Measurements from ENCODE around the gene SPAAR.
"Not testable (repeated sequence)": the region's sequence is repeated elsewhere in the genome, so short reads cannot be mapped to it uniquely, and the experiment has no call there.

The SPAAR gene, protein sequence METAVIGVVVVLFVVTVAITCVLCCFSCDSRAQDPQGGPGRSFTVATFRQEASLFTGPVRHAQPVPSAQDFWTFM
- 0 to 0.09 reads per million in 2 experiments for total RNA-seq

DNA sequence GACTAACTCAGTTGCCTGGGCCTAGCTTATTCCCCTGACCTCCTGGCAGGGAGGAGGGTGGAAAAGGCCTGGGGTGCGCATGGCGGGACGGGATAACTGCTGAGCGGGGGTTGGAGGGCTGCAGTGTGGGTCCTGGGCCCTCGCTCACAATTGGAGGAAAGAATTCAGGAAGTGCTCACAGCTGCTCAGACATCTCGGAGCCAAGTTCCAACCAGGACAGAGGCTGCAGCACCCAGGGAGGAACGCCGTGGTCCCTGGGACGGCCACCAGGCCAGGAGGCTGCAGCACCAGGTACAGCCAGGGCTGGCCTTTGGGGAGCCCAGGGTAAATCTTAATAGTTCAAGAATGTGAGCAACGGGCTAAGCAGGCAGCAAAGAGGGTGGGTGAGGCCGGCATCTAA is at the start of gene SPAAR:
Gene SPAAR (plus strand): TSS at position 217 of the 400 bp plus-strand sequence. CDS start 974 bp downstream, outside the sequence.
- DNase-seq (ENCODE audit: low read depth): no peak

GRCh38 chr9:35859990-35860339 is 49.3 kb upstream of the SPAAR start:
- no peak for DNase-seq (ENCODE audit: low read depth)

DNA sequence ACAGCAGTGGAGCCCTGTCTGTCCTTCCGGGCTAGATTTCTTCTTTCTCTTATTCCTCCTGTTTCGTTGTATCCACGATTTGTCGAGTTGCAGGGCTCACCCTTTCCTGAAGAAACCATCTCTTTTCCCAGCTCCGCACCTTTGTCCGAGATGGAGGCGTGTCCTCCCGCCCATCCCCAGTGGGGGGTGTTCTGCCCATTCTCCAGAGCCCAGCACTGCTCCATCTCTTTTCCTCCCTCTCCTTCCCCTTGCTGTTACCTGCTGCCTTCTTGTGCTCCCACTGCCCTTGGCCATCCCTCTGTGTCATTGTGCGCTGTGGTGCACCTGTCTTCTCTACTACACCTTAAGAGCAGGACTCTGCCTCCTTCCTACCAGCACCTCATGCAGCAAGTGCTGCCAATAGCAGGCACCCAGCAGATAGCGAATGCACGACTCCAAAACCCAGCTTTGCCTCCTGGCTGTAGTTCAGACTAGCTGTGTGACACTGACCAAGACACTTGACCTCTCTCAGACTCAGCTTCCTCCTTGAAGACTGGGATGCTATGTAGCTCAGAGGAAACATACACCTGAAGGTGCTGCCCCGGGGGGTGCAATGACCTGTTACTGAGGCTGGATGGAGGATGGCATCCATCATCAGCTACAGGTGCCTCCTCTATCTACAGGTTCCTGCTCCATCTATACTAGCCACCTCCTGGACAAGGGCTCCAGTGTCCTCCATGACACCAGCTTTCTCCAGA is 48.0 kb upstream of the SPAAR start:
- no peak for DNase-seq (ENCODE audit: low read depth)

GRCh38 chr9:35862328-35862727 is 47.0 kb upstream of the SPAAR start:
- no peak for DNase-seq (ENCODE audit: low read depth)

DNA sequence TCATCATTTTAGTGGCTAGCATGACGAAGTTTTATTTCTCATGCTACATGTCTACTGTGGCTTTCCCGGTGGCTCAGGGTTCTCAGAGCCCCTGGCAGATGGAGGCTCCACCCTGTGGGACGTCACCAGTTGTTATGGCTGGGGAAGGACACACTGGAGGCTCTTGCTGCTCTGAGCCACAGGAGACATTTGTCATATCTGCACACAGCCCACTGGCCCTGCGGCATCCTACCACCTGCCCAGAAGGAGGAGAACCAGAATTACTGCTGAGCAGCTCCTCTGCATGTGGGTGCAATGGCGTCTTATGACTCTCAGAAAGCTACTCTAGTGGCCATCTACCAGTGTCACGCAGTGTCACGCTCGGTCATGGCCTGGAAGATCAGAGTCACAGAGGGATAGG is 45.7 kb upstream of the SPAAR start:
- DNase-seq (ENCODE audit: low read depth): no peak

DNA sequence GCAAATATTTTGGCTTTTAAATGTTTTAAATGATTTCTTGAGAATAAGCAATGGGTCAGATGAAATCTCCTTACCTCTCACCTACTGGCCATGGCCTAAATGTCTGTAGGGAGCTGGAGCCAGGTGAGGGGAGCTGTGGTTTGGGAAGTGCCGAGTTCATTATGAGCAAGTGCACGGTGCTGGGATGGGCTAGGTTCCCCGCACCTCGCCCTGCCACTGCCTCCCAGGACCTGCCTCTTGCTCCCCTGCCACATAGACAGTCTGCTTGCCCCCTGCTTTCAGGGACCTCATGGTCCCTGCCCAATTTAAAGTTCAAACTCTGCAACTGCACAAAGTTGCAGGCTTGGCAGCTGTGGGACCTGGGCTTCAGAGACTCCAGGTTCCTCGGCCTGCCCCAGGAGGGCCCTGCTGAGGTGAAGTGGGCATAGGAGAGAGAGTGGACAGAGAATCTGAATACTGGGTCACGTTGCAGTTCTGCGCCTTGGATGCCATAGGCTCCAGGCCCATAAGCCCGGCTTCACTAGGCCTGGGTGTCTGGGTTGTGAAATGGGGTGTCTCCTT is 44.5 kb upstream of the SPAAR start:
- DNase-seq (ENCODE audit: low read depth): no peak

GRCh38 chr9:35867538-35867937 is 41.8 kb upstream of the SPAAR start:
- no peak for DNase-seq (ENCODE audit: low read depth)

DNA sequence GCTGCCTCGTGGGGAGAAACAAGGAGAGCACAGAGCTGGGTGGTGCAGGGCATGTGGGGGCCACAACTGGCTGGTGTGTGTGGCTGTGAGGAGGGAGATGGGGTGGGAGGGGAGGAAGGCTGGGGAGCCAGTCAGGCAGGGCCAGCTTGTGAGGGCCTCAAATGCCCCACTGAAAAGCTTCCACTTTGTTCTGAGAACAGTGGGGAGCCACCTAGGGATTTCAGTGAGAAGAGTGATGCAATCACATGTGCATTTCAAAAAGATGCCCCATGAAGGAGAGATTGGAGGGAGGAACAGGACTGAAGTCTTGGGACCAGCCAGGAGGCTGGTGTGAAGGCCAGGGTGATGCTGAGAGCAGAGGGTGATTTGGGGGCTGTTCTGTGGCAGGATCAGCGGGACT is 40.4 kb upstream of the SPAAR start:
- no peak for DNase-seq (ENCODE audit: low read depth)

- DNase-seq (ENCODE audit: low read depth): no peak
These were observed 39.6 kb upstream of the SPAAR start for GRCh38 chr9:35869621-35870216.

- no peak for DNase-seq (ENCODE audit: low read depth)
These were observed 38.9 kb upstream of the SPAAR start, which contains the start of gene OR13J1 for GRCh38 chr9:35870351-35870923. OR13J1 (minus strand) TSS chr9:35870401; CDS start chr9:35870401, 0 bp downstream.

DNA sequence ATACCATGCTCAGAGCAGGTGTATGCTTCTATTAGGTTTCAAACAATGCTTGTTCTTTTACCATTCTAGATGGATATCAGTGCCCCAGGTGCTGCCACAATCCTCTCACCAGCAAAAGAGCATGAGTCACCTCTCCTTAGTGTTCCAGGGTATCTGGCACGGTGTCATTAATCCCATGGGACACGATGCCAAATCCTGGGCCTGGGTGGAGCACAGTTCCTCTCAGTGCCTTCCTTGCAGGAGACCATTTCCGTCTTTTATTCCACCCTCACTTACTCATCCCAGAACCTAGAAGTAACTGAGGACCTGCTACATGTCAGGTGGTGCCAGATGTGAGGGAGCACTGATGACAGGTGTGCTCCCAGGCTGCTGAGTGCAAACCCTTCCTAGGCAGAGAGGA is 37.7 kb upstream of the SPAAR start:
- no peak for DNase-seq (ENCODE audit: low read depth)

DNA sequence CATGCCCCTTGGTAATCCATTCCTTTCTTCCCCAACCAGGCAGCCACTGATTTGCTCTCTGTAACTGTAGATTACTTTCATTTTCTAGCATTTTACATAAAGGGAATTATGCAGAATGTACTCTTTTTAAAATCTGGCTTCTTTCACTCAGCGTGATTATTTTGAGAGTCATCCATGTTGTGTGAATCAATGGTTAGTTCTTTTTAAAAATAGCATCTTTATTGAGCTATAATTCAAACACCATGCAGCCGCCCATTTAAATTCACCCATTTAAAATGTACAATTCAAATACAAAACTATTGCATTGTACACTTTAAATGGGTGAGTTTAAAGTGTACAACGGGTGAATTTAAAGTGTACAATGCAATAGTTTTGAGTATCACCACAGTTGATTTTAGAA is 36.8 kb upstream of the SPAAR start:
- DNase-seq (ENCODE audit: low read depth): no peak

GRCh38 chr9:35882263-35882848 is 26.9 kb upstream of the SPAAR start:
- peak; percentile 72 for DNase-seq (ENCODE audit: low read depth)

DNA sequence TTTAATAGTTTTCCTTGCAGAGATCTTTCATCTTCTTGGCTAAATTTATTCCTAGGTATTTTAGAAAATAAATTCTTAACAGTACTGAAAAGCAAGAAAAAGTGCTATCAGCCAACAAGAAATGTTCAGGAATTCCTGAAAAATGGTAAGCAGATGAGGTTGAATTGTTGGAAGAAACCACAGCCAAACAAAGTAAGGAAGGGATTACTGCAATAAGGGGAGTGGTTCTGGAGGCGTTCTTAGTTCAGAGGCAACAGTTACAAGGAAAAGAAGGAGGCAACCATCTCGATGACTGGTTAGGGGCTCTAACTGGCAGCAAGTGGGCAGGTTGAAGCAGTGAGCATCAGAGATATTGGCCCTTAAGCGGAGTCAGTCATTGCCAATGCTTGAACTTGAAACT is 26.3 kb upstream of the SPAAR start:
- no peak for DNase-seq (ENCODE audit: low read depth)

DNA sequence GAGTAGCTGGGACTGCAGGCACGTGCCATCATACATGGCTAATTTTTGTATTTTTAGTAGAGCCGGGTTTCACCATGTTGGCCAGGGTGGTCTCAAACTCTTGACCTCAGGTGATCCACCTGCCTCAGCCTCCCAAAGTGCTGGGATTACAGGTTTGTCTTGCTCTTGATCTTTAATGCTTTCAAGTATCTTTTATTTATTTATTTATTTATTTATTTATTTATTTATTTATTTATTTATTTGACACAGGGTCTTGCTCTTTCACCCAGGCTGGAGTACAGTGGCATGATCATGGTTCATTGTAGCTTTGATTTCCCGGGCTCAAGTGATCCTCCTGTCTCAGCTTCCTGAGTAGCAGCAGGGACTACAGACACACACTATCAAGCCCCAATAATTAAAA is 24.4 kb upstream of the SPAAR start:
- DNase-seq (ENCODE audit: low read depth): not testable (repeated sequence)

- no peak for DNase-seq (ENCODE audit: low read depth)
These were observed 17.6 kb upstream of the SPAAR start for GRCh38 chr9:35891646-35892045.

DNA sequence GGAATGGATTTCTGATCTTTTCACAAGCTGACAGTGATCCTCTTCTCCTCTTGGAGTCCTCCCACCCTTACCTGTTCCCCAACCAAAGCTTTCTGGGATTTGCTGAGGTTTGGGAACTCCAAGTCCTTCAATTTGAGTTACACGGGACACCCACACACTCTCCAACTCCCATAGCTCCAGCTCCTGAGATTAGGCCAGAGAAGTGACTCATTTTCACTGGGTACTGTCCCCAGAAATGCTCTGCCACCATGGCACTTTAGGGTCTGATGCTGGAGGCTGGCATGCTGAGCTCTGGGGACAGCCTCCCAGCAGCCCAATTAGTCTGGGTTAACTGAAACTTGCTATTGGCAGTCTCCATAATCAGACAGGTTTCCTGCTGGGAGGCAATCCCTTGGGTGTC is 17.2 kb upstream of the SPAAR start:
- no peak for DNase-seq (ENCODE audit: low read depth)

- no peak for DNase-seq (ENCODE audit: low read depth)
These were observed 12.7 kb upstream of the SPAAR start for GRCh38 chr9:35896570-35896969.

- not testable (repeated sequence) for DNase-seq (ENCODE audit: low read depth)
These were observed 11.8 kb upstream of the SPAAR start for GRCh38 chr9:35897376-35898099.

- DNase-seq (ENCODE audit: low read depth): no peak
These were observed 11.0 kb upstream of the SPAAR start for GRCh38 chr9:35898337-35898736.

GRCh38 chr9:35899021-35899420 is 10.3 kb upstream of the SPAAR start:
- no peak for DNase-seq (ENCODE audit: low read depth)

- DNase-seq (ENCODE audit: low read depth): no peak
These were observed 6.2 kb upstream of the SPAAR start for GRCh38 chr9:35903049-35903448.

Measured in T follicular helper cell (primary cell).